GM23338 (cell line): Measurements from ENCODE around the gene TAGAP.

ENCODE experiments used
- CTCF ChIP-seq, 2 experiments: fragments of 200-600 bp in 1 of 2; sonication (generic) in 1 of 2; conservative IDR thresholded peaks; 2 replicates each; pipeline versions ENCODE4 v1.5.1 to v1.6.1; 2016 to 2017; ENCODE audit warnings: antibody characterized with exemption in 2 of 2, low read depth in 2 of 2, mild to moderate bottlenecking in 2 of 2, moderate library complexity in 1 of 2
- EZH2 ChIP-seq: fragments of 200-600 bp; sonication (generic); IDR thresholded peaks from one replicate; pipeline ENCODE4 v1.8.0; 2017; ENCODE audit warnings: antibody characterized with exemption, mild to moderate bottlenecking, low read depth; ENCODE audit not compliant: unreplicated experiment
- EZH2phosphoT487 ChIP-seq: fragments of 200-600 bp; sonication (generic); IDR thresholded peaks from one replicate; pipeline ENCODE4 v1.8.1; 2018; ENCODE audit warnings: antibody characterized with exemption; ENCODE audit not compliant: unreplicated experiment
- REST ChIP-seq: IDR thresholded peaks from one replicate; pipeline ENCODE4 v1.6.1; 2018; ENCODE audit warnings: antibody characterized with exemption; ENCODE audit not compliant: unreplicated experiment
- STAT1 ChIP-seq: IDR thresholded peaks from one replicate; pipeline ENCODE4 v1.6.1; 2016; ENCODE audit warnings: antibody characterized with exemption; ENCODE audit not compliant: unreplicated experiment
- ZNF331 ChIP-seq: fragments of 250-450 bp; sonication (Bioruptor Pico); IDR thresholded peaks from 2 replicates; pipeline ENCODE4 v1.5.0; 2020; ENCODE audit warnings: low read depth, mild to moderate bottlenecking, moderate library complexity

GRCh38 chr6:159075506-159076228 lies 30.9 kb upstream of the TAGAP start:
- TF ChIP-seq EZH2 (no peak), CTCF (conservative IDR thresholded peaks at IDR 0.05; ENCODE audit: low read depth in 2 of 2) (0 out of 4 replicates have a peak, but pooled peaks of 1 of the 2 experiments have one; percentile 12), STAT1 (no peak), REST (no peak), EZH2phosphoT487 (no peak), ZNF331 (CRISPR knock-in tag) (no peak)
